A549 treated with CORT108297 at 1 μM for 4 hours (cell line): ENCODE measurements around the gene PRPF6. TPM values are rescaled to one million over a fixed set of nuclear protein-coding genes. Genes with fewer than 3 reads are reported as not detected.

Experiments
- total RNA-seq: library from RNA; stranded (reverse); fragments of 200-300 nt; extraction: Qiagen RNA extraction; gene quantifications from 5 replicates; pipeline ENCODE4 v1.2.3, GENCODE V29; 2022

Gene PRPF6
- 53.1 to 56.9 TPM (median 54.6 TPM) in 5 replicates for total RNA-seq

GRCh38 chr20:63980806-63981728 is at the start of gene PRPF6:
Gene PRPF6, plus strand, starts transcription at chr20:63981132. Its CDS starts 114 bp downstream, at chr20:63981246.

GRCh38 chr20:63955827-63956663 is 24.9 kb upstream of the PRPF6 start, which contains the start of gene UCKL1:
Gene UCKL1, minus strand, starts transcription at chr20:63956416. Its CDS starts 44 bp downstream, at chr20:63956372.

GRCh38 chr20:63969838-63970713 is 10.9 kb upstream of the PRPF6 start, which contains the start of gene ZNF512B:
Gene ZNF512B, minus strand, starts transcription at chr20:63969930. Its CDS starts 1,980 bp downstream, at chr20:63967950.

GRCh38 chr20:63979557-63980316 is 1.2 kb upstream of the PRPF6 start, which contains the start of gene SAMD10:
Gene SAMD10, minus strand, starts transcription at chr20:63979642. Its CDS starts 175 bp downstream, at chr20:63979467.

GRCh38 chr20:64035933-64036345 is 55.0 kb downstream of the PRPF6 start, which contains the start of gene C20orf204:
Gene C20orf204, plus strand, starts transcription at chr20:64036182. Its CDS starts 142 bp downstream, at chr20:64036324.

GRCh38 chr20:64049060-64049877 is 68.3 kb downstream of the PRPF6 start, which contains the start of gene SOX18:
Gene SOX18, minus strand, starts transcription at chr20:64049639. Its CDS starts 123 bp downstream, at chr20:64049516.

GRCh38 chr20:64062596-64063388 is 81.9 kb downstream of the PRPF6 start, which contains the start of gene TCEA2:
Gene TCEA2, plus strand, starts transcription at chr20:64063198. Its CDS starts 115 bp downstream, at chr20:64063313.

GRCh38 chr20:64079273-64080012 is 98.5 kb downstream of the PRPF6 start, which contains the start of gene RGS19:
Gene RGS19, minus strand, starts transcription at chr20:64079518. Its CDS starts 2,632 bp downstream, at chr20:64076886.

GRCh38 chr20:64080013-64080812 is 99.3 kb downstream of the PRPF6 start, which contains the start of gene OPRL1:
Gene OPRL1, plus strand, starts transcription at chr20:64080082. Its CDS starts 12,639 bp downstream, at chr20:64092721.

Other genes with a start within 250 kb of the PRPF6 start
- 4.0 to 12.2 TPM (median 10.7 TPM) in 5 replicates for gene LIME1, start 244.5 kb upstream of the PRPF6 start, total RNA-seq
- gene SLC2A4RG, start 241.4 kb upstream of the PRPF6 start, total RNA-seq, result 57.2 to 111 TPM (median 97.3 TPM) in 5 replicates
- 0.66 to 0.99 TPM (median 0.84 TPM) in 5 replicates for gene ZBTB46, start 149.9 kb upstream of the PRPF6 start, total RNA-seq
- gene ABHD16B, start 119.6 kb upstream of the PRPF6 start, total RNA-seq, result not detected in 5 replicates
- gene TPD52L2, start 115.9 kb upstream of the PRPF6 start, total RNA-seq, result 125 to 137 TPM (median 132 TPM) in 5 replicates
- 24.0 to 32.2 TPM (median 30.1 TPM) in 5 replicates for gene DNAJC5, start 86.0 kb upstream of the PRPF6 start, total RNA-seq
- 22.7 to 40.0 TPM (median 33.2 TPM) in 5 replicates for gene UCKL1, start 24.7 kb upstream of the PRPF6 start, total RNA-seq
- gene ZNF512B, start 11.2 kb upstream of the PRPF6 start, total RNA-seq, result 8.5 to 13.9 TPM (median 13.1 TPM) in 5 replicates
- 0.05 TPM in 1 of 5 replicates, not detected in the others for gene SAMD10, start 1.5 kb upstream of the PRPF6 start, total RNA-seq
- gene C20orf204, start 55.0 kb downstream of the PRPF6 start, total RNA-seq, result 0.20 to 0.62 TPM (median 0.50 TPM) in 5 replicates
- gene SOX18, start 68.5 kb downstream of the PRPF6 start, total RNA-seq, result 1.1 to 2.4 TPM (median 2.0 TPM) in 5 replicates
- gene TCEA2, start 82.1 kb downstream of the PRPF6 start, total RNA-seq, result 30.5 to 48.7 TPM (median 46.9 TPM) in 5 replicates
- 16.6 to 28.5 TPM (median 25.9 TPM) in 5 replicates for gene RGS19, start 98.4 kb downstream of the PRPF6 start, total RNA-seq
- gene OPRL1, start 99.0 kb downstream of the PRPF6 start, total RNA-seq, result 0.52 to 0.80 TPM (median 0.54 TPM) in 5 replicates
- gene LKAAEAR1, start 103.3 kb downstream of the PRPF6 start, total RNA-seq, result 0.82 to 1.7 TPM (median 1.3 TPM) in 5 replicates
- not detected in 5 replicates for gene NPBWR2, start 126.4 kb downstream of the PRPF6 start, total RNA-seq
- 0.03 to 0.30 TPM (median 0.10 TPM) in 5 replicates for gene MYT1, start 183.3 kb downstream of the PRPF6 start, total RNA-seq